UCSD-AML1 (cell line): ENCODE data around the gene AGTRAP.
A peak's percentile ranks its signal among the peaks of the same experiment; 100 is the strongest.

Experiments used
- DNase-seq: peaks from one replicate; lab custom pipeline; 2025; ENCODE audit not compliant: unreplicated experiment; lab: John Stamatoyannopoulos, UW

Gene AGTRAP

GRCh38 chr1:11731691-11732283, 4.1 kb upstream of the AGTRAP start:
- DNase-seq, result peak; percentile 34

GRCh38 chr1:11733306-11733705, 2.6 kb upstream of the AGTRAP start:
- DNase-seq, result no peak

GRCh38 chr1:11735531-11735853, 444 bp upstream of the AGTRAP start:
- no peak for DNase-seq

- peak; percentile 68 for DNase-seq
Observed at GRCh38 chr1:11736746-11737639, 1.1 kb downstream of the AGTRAP start.

GRCh38 chr1:11738096-11738495, 2.2 kb downstream of the AGTRAP start:
- no peak for DNase-seq

- peak; percentile 38 for DNase-seq
Observed at GRCh38 chr1:11738783-11739182, 2.8 kb downstream of the AGTRAP start.

- peak; percentile 51 for DNase-seq
Observed at GRCh38 chr1:11740258-11741192, 4.6 kb downstream of the AGTRAP start.

GRCh38 chr1:11741482-11741881, 5.5 kb downstream of the AGTRAP start:
- no peak for DNase-seq

- DNase-seq, result no peak
Observed at GRCh38 chr1:11741919-11742558, 6.1 kb downstream of the AGTRAP start.

- DNase-seq, result no peak
Observed at GRCh38 chr1:11744287-11744686, 8.4 kb downstream of the AGTRAP start.

- no peak for DNase-seq
Observed at GRCh38 chr1:11746092-11746491, 10.2 kb downstream of the AGTRAP start.

- no peak for DNase-seq
Observed at GRCh38 chr1:11746795-11747487, 11.0 kb downstream of the AGTRAP start.

- no peak for DNase-seq
Observed at GRCh38 chr1:11748294-11749202, 12.6 kb downstream of the AGTRAP start.

GRCh38 chr1:11749203-11749689, 13.3 kb downstream of the AGTRAP start:
- peak; percentile 68 for DNase-seq

GRCh38 chr1:11749996-11750395, 14.1 kb downstream of the AGTRAP start:
- DNase-seq, result no peak

- no peak for DNase-seq
Observed at GRCh38 chr1:11751087-11751486, 15.2 kb downstream of the AGTRAP start.

GRCh38 chr1:11752359-11753088, 16.6 kb downstream of the AGTRAP start:
- no peak for DNase-seq

GRCh38 chr1:11753555-11754208, 17.7 kb downstream of the AGTRAP start:
- DNase-seq, result no peak
